SU-DHL-6 (cell line): ENCODE results near the gene TMA7.

Experiments
- H2AFZ ChIP-seq: fragments of 200-600 bp; sonication (generic); 2 replicates; pipeline ENCODE4 v1.6.1; 2014; ENCODE audit warnings: low read depth, mild to moderate bottlenecking, moderate library complexity, mixed read lengths, antibody characterized with exemption, low read length; ENCODE audit not compliant: severe bottlenecking
- H3F3A ChIP-seq: fragments of 200-600 bp; shearing (Covaris generic); 2 replicates; pipeline ENCODE4 v1.6.0; 2016; ENCODE audit warnings: antibody characterized with exemption, mild to moderate bottlenecking; ENCODE audit not compliant: insufficient read depth
- H3K27ac ChIP-seq: fragments of 200-600 bp; sonication (generic); 2 replicates; pipeline ENCODE4 v1.5.1; 2016; ENCODE audit warnings: low read depth, mild to moderate bottlenecking, low read length, moderate library complexity, mixed read lengths
- H3K27me3 ChIP-seq: fragments of 200-600 bp; sonication (generic), shearing (Covaris generic); 2 replicates; pipeline ENCODE4 v1.6.0; 2014; ENCODE audit warnings: mild to moderate bottlenecking, low read length
- H3K36me3 ChIP-seq: fragments of 200-600 bp; sonication (generic); 2 replicates; pipeline ENCODE4 v1.6.1; 2014; ENCODE audit warnings: mild to moderate bottlenecking, low read length, mixed read lengths
- H3K4me2 ChIP-seq: fragments of 300-600, 200-600 bp; shearing (Covaris generic), sonication (generic); 2 replicates; pipeline ENCODE4 v1.6.0; 2014; ENCODE audit warnings: low read length, low read depth, mild to moderate bottlenecking; ENCODE audit not compliant: poor library complexity, severe bottlenecking
- H3K4me3 ChIP-seq: fragments of 200-600 bp; sonication (generic); 2 replicates; pipeline ENCODE4 v1.5.1; 2014; ENCODE audit warnings: antibody characterized with exemption, low read length, mild to moderate bottlenecking, mixed read lengths; ENCODE audit not compliant: insufficient read depth, poor library complexity, severe bottlenecking
- H3K79me2 ChIP-seq: fragments of 200-600 bp; sonication (generic); 2 replicates; pipeline ENCODE4 v1.6.1; 2014; ENCODE audit warnings: mild to moderate bottlenecking, low read length, moderate library complexity; ENCODE audit not compliant: insufficient read depth
- H3K9ac ChIP-seq: fragments of 200-600 bp; sonication (generic); 2 replicates; pipeline ENCODE4 v1.7.0; 2014; ENCODE audit warnings: mild to moderate bottlenecking, low read length
- H3K9me2 ChIP-seq: fragments of 200-600 bp; sonication (generic); replicated peaks from 2 replicates; pipeline ENCODE4 v1.6.1; 2014; ENCODE audit warnings: low read length; ENCODE audit not compliant: insufficient read depth
- H3K9me3 ChIP-seq: fragments of 200-600 bp; sonication (generic); 2 replicates; pipeline ENCODE4 v1.6.1; 2014; ENCODE audit warnings: low read length, mixed read lengths; ENCODE audit not compliant: insufficient read depth
- H4K20me1 ChIP-seq: fragments of 200-600 bp; sonication (generic); 2 replicates; pipeline ENCODE4 v1.6.1; 2014; ENCODE audit warnings: low read depth, mild to moderate bottlenecking, antibody characterized with exemption, low read length, moderate library complexity, mixed read lengths
- EZH2phosphoT487 ChIP-seq: fragments of 200-600 bp; sonication (generic), shearing (Covaris generic); conservative IDR thresholded peaks from 2 replicates; pipeline ENCODE4 v1.6.1; 2018; ENCODE audit warnings: mild to moderate bottlenecking, antibody characterized with exemption, low read length, moderate library complexity, mixed read lengths
- TF ChIP-seq, protein P1 (sequence below): fragments of 200-600 bp; sonication (generic); IDR thresholded peaks from one replicate; pipeline ENCODE4 v1.5.1; 2017; ENCODE audit warnings: antibody characterized with exemption, mild to moderate bottlenecking, low read length, moderate library complexity; ENCODE audit not compliant: insufficient read depth, poor library complexity, severe bottlenecking

Gene TMA7

DNA sequence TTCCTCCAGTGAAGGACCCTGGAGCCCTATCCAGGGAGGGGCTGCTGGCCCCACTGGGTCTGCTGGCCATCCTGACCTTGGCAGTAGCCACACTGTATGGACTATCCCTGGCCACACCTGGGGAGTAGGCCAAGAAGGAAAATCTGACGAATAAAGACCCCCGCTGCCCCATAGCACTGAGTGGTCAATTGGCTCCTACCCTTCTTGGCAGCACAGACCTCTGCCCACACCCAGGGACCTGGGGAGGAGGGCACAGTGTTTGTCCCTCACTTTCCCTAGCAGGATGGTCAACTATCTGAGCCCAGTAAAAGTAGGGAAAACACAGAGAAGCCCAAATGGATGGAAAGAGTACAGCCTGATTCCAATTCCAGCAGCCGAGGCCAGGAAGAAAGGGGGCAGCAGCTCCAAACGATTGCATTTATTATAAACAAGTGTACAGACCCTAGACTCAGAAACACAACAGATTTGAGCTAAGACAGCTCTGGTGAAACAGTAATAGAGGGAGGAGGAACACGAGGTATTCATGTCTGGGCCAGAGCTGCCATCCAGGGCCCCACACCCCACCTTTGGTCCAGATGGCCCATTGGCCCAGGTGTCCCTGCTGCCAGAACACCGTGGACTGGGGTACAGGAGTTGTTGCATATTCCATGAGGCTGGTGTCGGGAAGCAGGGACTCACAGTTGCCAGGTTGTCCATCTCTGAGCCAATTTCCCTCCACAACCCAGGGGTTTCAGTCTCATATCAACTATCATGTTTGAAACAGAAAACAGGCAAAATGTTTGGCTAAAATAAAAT is 27.6 kb downstream of the TMA7 start:
- Histone ChIP-seq H3K79me2 (peaks cover 22% of the 10 kb centered on the region; the same call in 1 of the 2 replicates), H3K9me2 (no peaks in the 10 kb centered on the region), H3K4me2 (peak overlapping the region; percentile 90), H3K27ac (peak overlapping the region; percentile 6; the same call in 1 of the 2 replicates), H3F3A (peaks cover 13% of the 10 kb centered on the region; the same call in 1 of the 2 replicates), H4K20me1 (no peaks in the 10 kb centered on the region), H3K4me3 (peak overlapping the region; percentile 69), H2AFZ (no peak overlapping the region), H3K9me3 (no peaks in the 10 kb centered on the region), H3K9ac (peak overlapping the region; percentile 89), H3K36me3 (no peaks in the 10 kb centered on the region), H3K27me3 (no peaks in the 10 kb centered on the region)
- TF ChIP-seq EZH2phosphoT487 = no peak
- TF ChIP-seq, protein P1, sequence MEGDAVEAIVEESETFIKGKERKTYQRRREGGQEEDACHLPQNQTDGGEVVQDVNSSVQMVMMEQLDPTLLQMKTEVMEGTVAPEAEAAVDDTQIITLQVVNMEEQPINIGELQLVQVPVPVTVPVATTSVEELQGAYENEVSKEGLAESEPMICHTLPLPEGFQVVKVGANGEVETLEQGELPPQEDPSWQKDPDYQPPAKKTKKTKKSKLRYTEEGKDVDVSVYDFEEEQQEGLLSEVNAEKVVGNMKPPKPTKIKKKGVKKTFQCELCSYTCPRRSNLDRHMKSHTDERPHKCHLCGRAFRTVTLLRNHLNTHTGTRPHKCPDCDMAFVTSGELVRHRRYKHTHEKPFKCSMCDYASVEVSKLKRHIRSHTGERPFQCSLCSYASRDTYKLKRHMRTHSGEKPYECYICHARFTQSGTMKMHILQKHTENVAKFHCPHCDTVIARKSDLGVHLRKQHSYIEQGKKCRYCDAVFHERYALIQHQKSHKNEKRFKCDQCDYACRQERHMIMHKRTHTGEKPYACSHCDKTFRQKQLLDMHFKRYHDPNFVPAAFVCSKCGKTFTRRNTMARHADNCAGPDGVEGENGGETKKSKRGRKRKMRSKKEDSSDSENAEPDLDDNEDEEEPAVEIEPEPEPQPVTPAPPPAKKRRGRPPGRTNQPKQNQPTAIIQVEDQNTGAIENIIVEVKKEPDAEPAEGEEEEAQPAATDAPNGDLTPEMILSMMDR = no peak

DNA sequence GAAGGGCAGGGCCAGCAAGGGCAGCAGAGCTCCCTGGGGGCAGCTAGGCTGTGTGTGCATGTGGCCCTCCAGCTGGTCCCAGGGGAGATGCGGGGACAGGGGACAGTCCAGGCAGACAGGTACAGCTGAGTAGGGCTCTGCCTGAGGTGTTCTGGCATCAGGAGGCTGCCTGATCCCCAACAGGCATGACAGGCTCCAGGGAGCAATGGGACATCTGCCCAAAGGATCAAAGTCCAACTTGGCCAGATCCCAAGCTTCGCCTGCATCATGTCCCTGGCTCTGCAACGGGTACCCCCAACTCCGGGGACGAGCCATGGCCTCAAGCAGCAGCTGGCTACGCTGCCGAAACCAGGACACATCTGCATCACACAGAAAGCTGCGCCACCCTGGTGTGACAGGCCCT is 28.3 kb downstream of the TMA7 start:
- Histone ChIP-seq H3F3A (peaks cover 17% of the 10 kb centered on the region), H4K20me1 (no peaks in the 10 kb centered on the region), H3K79me2 (peaks cover 22% of the 10 kb centered on the region; the same call in 1 of the 2 replicates), H3K4me3 (no peak overlapping the region), H3K9me2 (no peaks in the 10 kb centered on the region), H3K9ac (no peak overlapping the region; the same call in 1 of the 2 replicates), H3K9me3 (no peaks in the 10 kb centered on the region), H2AFZ (no peak overlapping the region), H3K36me3 (no peaks in the 10 kb centered on the region), H3K27me3 (no peaks in the 10 kb centered on the region), H3K4me2 (peak overlapping the region; percentile 90), H3K27ac (no peak overlapping the region)
- no peak for TF ChIP-seq EZH2phosphoT487
- TF ChIP-seq, protein P1 = no peak

DNA sequence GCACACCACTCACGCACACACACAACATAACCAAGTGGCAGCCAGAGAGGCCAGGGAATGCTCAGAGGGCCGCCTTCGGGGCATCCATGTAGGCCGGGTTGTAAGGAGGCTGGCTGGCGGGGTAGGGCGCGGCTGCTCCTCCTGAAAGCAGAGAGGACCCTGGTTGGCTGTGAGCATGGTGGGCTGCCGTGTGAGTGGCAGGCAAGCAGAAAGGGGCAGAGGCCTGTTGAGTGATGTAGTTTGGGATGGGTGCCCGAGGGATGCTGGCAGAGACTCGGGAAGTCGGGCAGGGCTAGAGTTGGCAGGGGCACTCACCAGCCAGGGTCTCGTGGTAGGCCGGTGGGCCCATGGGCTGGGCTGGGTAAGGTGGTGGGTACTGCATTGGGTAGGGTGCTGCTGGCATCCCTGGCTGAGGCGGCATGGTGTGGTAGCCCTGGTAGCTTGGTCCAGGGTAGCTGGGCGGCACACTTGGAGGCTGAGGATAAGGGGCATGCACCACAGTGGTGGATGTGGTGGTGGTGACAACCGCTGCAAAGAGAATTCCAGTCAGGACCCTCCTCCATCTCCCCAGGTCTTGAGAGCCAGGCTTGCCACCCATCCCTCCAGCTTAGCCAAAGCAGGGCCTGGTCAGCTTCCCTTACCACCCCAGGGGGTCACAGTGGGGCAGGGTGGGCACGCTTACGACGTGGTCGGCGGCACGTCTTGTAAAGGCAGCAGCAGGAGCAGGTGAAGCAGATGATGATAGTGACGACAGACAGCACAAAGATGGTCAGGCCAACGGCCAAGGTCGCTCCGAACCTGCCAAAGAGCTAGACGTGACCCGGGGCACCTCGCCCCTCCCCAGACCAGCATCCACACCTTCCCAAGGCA is 29.2 kb downstream of the TMA7 start:
- Histone ChIP-seq H3K9ac (peak overlapping the region; percentile 36; the same call in 1 of the 2 replicates), H3K9me2 (no peaks in the 10 kb centered on the region), H3K4me3 (no peak overlapping the region), H3K79me2 (peaks cover 22% of the 10 kb centered on the region; the same call in 1 of the 2 replicates), H3K4me2 (peak overlapping the region; percentile 28), H3K27ac (peak overlapping the region; percentile 61), H4K20me1 (no peaks in the 10 kb centered on the region), H3K9me3 (no peaks in the 10 kb centered on the region), H3K27me3 (no peaks in the 10 kb centered on the region), H3F3A (peaks cover 23% of the 10 kb centered on the region), H2AFZ (no peak overlapping the region), H3K36me3 (no peaks in the 10 kb centered on the region)
- no peak for TF ChIP-seq EZH2phosphoT487
- TF ChIP-seq, protein P1 = no peak
